ENCODE measurements around the gene CMTM4.

Gene CMTM4

GRCh38 chr16:66566051-66566901 lies 130.3 kb downstream of the CMTM4 start, which contains the start of gene CMTM1:
TSS of gene CMTM1 (plus strand) at chr16:66566439. CDS start at chr16:66566514, 75 bp downstream.
- DNase-seq (ENCODE audit: low read depth in 2 of 2) = no peak
